Naive thymus-derived CD8-positive, alpha-beta T cell (primary cell): ENCODE data around the gene PGRMC1. TPM values are rescaled to one million over a fixed set of nuclear protein-coding genes. Genes with fewer than 3 reads are reported as not detected.
"Not testable (repeated sequence)": the region's sequence is repeated elsewhere in the genome, so short reads cannot be mapped to it uniquely, and the experiment has no call there.

Experiments used
- ATAC-seq, 2 donors: fragments of 150-1000 bp; cut with Tn5 transposase in 1 of 2; sonication (Bioruptor Pico), chemical (Tn5 transposase) in 1 of 2; 1 replicate in 1 of 2; 2 replicates in 1 of 2; pipeline ENCODE4 v1.10.0; 2021; ENCODE audit warnings: mild to moderate bottlenecking in 2 of 2, moderate library complexity in 2 of 2
- POLR2A ChIA-PET: fragments of 350-600 bp; sonication (Branson Sonifier 250); formaldehyde crosslinking; loops from one replicate; lab custom pipeline; 2021; ENCODE audit warnings: antibody characterized with exemption; lab: Charles Lee
- DNase-seq, 10 donors: peaks; one replicate each; pipeline versions ENCODE4 v3.0.0 to v3.0.0-alpha.2; 2020 to 2022
- H3K27ac Mint-ChIP-seq, 10 donors: one replicate each; pipeline ENCODE4 v1.8.0; 2020 to 2022; ENCODE audit warnings: mild to moderate bottlenecking in 10 of 10, mixed read lengths in 10 of 10, moderate library complexity in 4 of 10, inconsistent platforms in 1 of 10
- H3K27me3 Mint-ChIP-seq, 5 donors: one replicate each; pipeline ENCODE4 v1.8.0; 2021 to 2022; ENCODE audit warnings: mixed read lengths in 5 of 5
- H3K36me3 Mint-ChIP-seq, 3 donors: one replicate each; pipeline ENCODE4 v1.8.0; 2020 to 2022; ENCODE audit warnings: mixed read lengths in 3 of 3, mild to moderate bottlenecking in 2 of 3, inconsistent platforms in 1 of 3
- H3K4me1 Mint-ChIP-seq, 4 donors: one replicate each; pipeline ENCODE4 v1.8.0; 2021 to 2022; ENCODE audit warnings: mixed read lengths in 4 of 4
- H3K4me3 Mint-ChIP-seq, 10 donors: one replicate each; pipeline ENCODE4 v1.8.0; 2020 to 2022; ENCODE audit warnings: mild to moderate bottlenecking in 10 of 10, mixed read lengths in 10 of 10, moderate library complexity in 6 of 10, inconsistent platforms in 1 of 10
- H3K9me3 Mint-ChIP-seq, 9 donors: one replicate each; pipeline ENCODE4 v1.8.0; 2020 to 2022; ENCODE audit warnings: mixed read lengths in 9 of 9, mild to moderate bottlenecking in 3 of 9, inconsistent platforms in 1 of 9, moderate library complexity in 1 of 9
- polyA plus RNA-seq, 3 donors: library from polyadenylated mRNA; unstranded; fragments of 300-500 nt; fragmentation: Illumina TruSeq; gene quantifications; one replicate each; pipeline ENCODE4 v1.2.3, GENCODE V29; 2021
- total RNA-seq, 8 experiments: library from RNA in 2 of 8; stranded (reverse) in 2 of 8; gene quantifications; one replicate each; pipeline ENCODE4 v1.2.3 and lab custom pipeline; 2021 to 2026

Gene PGRMC1
- total RNA-seq (10 to 100 TPM; 13.6 to 14.2 TPM), polyA plus RNA-seq (10 to 100 TPM; 10.7 to 16.3 (median 12.6) TPM), total RNA-seq (lab: John Stamatoyannopoulos, UW) (10.3 to 39.8 (median 19.9) reads per million in 6 experiments)

DNA sequence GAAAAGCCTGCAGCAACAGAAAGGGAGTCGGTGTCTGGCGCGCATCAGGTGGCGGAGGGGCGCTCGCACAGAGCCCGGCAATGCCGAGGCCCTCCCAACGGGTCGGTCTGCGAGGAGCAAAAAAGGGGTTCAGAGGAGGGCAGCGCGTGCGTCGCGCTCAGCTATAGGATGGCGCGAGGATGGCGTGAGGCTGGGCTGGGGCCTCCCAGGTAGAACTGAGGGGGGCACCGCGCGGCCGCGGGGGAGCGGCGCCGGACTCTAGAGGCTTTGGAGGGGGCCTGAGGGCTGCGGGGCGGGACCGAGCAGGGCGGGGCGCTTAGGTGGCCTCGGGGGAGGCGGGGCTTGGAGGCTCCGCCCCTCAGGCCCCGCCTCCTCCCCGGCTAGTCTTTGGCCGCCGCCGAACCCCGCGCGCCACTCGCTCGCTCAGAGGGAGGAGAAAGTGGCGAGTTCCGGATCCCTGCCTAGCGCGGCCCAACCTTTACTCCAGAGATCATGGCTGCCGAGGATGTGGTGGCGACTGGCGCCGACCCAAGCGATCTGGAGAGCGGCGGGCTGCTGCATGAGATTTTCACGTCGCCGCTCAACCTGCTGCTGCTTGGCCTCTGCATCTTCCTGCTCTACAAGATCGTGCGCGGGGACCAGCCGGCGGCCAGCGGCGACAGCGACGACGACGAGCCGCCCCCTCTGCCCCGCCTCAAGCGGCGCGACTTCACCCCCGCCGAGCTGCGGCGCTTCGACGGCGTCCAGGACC is at the start of gene PGRMC1:
TSS of gene PGRMC1 (plus strand) at position 414 of the 751 bp plus-strand sequence. CDS start at position 493, 79 bp downstream.
- Mint-ChIP-seq H3K27ac (peak within 1 kb of the TSS; percentile 82 to 95 (median 92)), H3K4me3 (peak within 1 kb of the TSS; percentile 77 to 96 (median 90)), H3K36me3 (peaks cover 0 to 3% (median 0%) of the 10 kb centered on the region in 3 donors), H3K9me3 (no peaks in the 10 kb centered on the region), H3K4me1 (peaks cover 12 to 33% (median 29%) of the 10 kb centered on the region in 4 donors), H3K27me3 (peaks cover 0 to 1% (median 0%) of the 10 kb centered on the region in 5 donors)
- DNase-seq = peak; percentile 69 to 90 (median 78)
- POLR2A ChIA-PET = interaction anchor here (1.0 to 1.5 kb wide), 2 partner anchors 9 to 232 kb away, joined by 3 to 5 read pairs; partner anchors contain the start of gene SLC25A5
- peak; percentile 91 to 94 for ATAC-seq

DNA sequence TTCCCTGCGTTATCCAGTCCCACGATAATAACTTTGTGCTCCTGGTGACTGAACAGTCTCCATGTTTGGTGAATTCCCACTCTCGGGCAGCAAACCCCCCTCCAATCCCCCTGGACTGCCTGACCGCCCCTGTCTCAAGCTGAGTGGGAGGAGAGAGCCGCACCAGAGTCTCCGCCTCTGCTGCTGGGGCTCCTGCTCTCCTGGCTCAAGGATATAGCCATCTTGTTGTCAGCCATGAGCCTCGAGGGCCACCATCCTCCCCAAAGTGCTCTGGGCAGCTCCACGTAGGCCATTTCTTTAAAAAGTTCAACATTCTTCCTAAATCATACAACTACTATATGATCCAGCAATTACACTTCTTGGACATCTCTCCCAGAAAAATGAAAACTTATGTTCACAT is 49.3 kb upstream of the PGRMC1 start:
- POLR2A ChIA-PET = no interaction called here
- Mint-ChIP-seq H3K9me3 (no peaks in the 10 kb centered on the region), H3K4me1 (no peaks in the 10 kb centered on the region), H3K36me3 (no peaks in the 10 kb centered on the region), H3K27ac (no peak overlapping the region), H3K4me3 (no peak overlapping the region), H3K27me3 (peaks cover 0 to 10% (median 4%) of the 10 kb centered on the region in 5 donors)
- ATAC-seq (no peak), DNase-seq (no peak)

- H3K9me3 Mint-ChIP-seq = no peaks in the 10 kb centered on the region
- no peak for ATAC-seq
- POLR2A ChIA-PET = no interaction called here
- peaks cover 0 to 10% (median 4%) of the 10 kb centered on the region in 5 donors for H3K27me3 Mint-ChIP-seq
- DNase-seq = no peak
- no peaks in the 10 kb centered on the region for H3K4me1 Mint-ChIP-seq
- H3K4me3 Mint-ChIP-seq = no peak overlapping the region
- H3K36me3 Mint-ChIP-seq = no peaks in the 10 kb centered on the region
- no peak overlapping the region for H3K27ac Mint-ChIP-seq
Observed at GRCh38 chrX:119187298-119187697, 48.8 kb upstream of the PGRMC1 start.

- ATAC-seq (no peak), DNase-seq (no peak)
- Mint-ChIP-seq H3K4me3 (no peak overlapping the region), H3K36me3 (no peaks in the 10 kb centered on the region), H3K27me3 (peaks cover 0 to 10% (median 4%) of the 10 kb centered on the region in 5 donors), H3K9me3 (no peaks in the 10 kb centered on the region), H3K4me1 (no peaks in the 10 kb centered on the region), H3K27ac (no peak overlapping the region)
- POLR2A ChIA-PET = no interaction called here
Observed at GRCh38 chrX:119189115-119189514, 47.0 kb upstream of the PGRMC1 start.

DNA sequence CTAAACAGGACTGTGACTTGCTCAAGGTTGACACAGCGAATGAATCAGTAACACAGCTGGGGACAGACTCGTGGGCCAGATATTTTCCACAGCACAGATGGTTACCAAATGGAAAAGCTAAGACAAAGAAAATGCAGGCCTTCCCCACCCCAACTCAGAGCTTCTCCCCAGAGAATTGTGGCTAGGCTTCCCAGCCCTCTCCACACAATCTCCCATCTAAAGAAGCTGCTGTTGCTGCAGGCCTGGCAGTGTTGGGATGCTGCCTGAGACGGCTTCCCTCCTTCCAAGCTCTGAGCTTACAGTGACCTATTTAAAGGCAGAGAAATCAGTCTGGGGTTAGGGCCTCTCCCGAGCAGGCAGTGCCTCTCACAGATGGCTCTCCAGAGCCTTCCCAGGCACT is 46.5 kb upstream of the PGRMC1 start:
- Mint-ChIP-seq H3K27me3 (peaks cover 0 to 10% (median 4%) of the 10 kb centered on the region in 5 donors), H3K9me3 (no peaks in the 10 kb centered on the region), H3K27ac (no peak overlapping the region), H3K36me3 (no peaks in the 10 kb centered on the region), H3K4me1 (no peaks in the 10 kb centered on the region), H3K4me3 (no peak overlapping the region)
- DNase-seq (no peak), ATAC-seq (no peak)
- POLR2A ChIA-PET = no interaction called here

- peaks cover 0 to 10% (median 4%) of the 10 kb centered on the region in 5 donors for H3K27me3 Mint-ChIP-seq
- H3K4me3 Mint-ChIP-seq = no peak overlapping the region
- H3K36me3 Mint-ChIP-seq = no peaks in the 10 kb centered on the region
- POLR2A ChIA-PET = no interaction called here
- ATAC-seq (no peak), DNase-seq (no peak)
- no peak overlapping the region for H3K27ac Mint-ChIP-seq
- no peaks in the 10 kb centered on the region for H3K9me3 Mint-ChIP-seq
- no peaks in the 10 kb centered on the region for H3K4me1 Mint-ChIP-seq
Observed at GRCh38 chrX:119190091-119190681, 45.9 kb upstream of the PGRMC1 start.

DNA sequence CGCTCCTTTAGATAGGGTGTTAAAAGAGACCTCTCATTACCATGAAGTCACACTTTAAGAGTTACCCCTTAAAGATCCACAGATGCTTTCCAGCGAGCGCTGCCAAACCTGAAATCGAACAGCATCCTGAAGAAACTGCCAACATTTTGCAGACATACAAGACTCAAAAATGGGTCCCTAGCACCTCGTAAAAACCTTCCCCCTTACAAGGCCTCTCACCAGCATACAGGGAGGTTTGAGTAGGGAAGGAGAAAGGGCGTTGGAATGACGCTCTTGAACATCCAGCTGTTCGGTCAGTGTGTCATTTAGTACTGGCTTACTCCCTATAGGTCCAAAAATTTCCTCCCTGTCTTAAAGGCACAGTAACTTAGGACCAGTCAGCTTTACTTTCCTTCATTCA is 45.3 kb upstream of the PGRMC1 start:
- H3K4me1 Mint-ChIP-seq = no peaks in the 10 kb centered on the region
- no peak overlapping the region for H3K27ac Mint-ChIP-seq
- DNase-seq (no peak), ATAC-seq (no peak)
- peaks cover 0 to 8% (median 4%) of the 10 kb centered on the region in 5 donors for H3K27me3 Mint-ChIP-seq
- H3K9me3 Mint-ChIP-seq = no peaks in the 10 kb centered on the region
- no peaks in the 10 kb centered on the region for H3K36me3 Mint-ChIP-seq
- POLR2A ChIA-PET = no interaction called here
- H3K4me3 Mint-ChIP-seq = no peak overlapping the region

- Mint-ChIP-seq H3K4me1 (no peaks in the 10 kb centered on the region), H3K36me3 (no peaks in the 10 kb centered on the region), H3K9me3 (peaks cover 0 to 4% (median 0%) of the 10 kb centered on the region in 9 donors), H3K27ac (no peak overlapping the region), H3K4me3 (no peak overlapping the region), H3K27me3 (no peaks in the 10 kb centered on the region)
- ATAC-seq (no peak), DNase-seq (no peak)
- POLR2A ChIA-PET = no interaction called here
Observed at GRCh38 chrX:119194621-119195020, 41.5 kb upstream of the PGRMC1 start.

DNA sequence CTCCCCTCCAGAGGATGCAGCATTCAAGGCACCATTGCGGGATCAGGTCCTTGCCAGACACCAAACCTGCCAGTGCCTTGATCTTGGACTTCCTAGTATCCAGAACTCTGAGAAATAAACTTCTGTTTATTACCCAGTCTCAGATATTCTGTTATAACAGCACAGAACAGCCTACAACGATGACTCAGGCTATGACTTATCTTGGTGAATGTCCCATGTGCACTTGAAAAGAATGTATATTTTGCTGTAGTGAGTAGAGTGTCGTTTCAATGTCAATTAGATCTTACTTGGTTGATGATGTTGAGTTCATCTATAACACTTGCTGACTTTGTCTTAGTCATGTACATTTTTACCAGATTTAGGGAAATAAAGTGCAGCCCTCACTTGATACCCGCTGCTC is 34.5 kb upstream of the PGRMC1 start:
- no peak for DNase-seq
- H3K27me3 Mint-ChIP-seq = peaks cover 0 to 15% (median 7%) of the 10 kb centered on the region in 5 donors
- no peaks in the 10 kb centered on the region for H3K4me1 Mint-ChIP-seq
- no peak for ATAC-seq
- no peak overlapping the region for H3K27ac Mint-ChIP-seq
- H3K36me3 Mint-ChIP-seq = no peaks in the 10 kb centered on the region
- no peak overlapping the region for H3K4me3 Mint-ChIP-seq
- POLR2A ChIA-PET = no interaction called here
- peaks cover 0 to 4% (median 0%) of the 10 kb centered on the region in 9 donors for H3K9me3 Mint-ChIP-seq

GRCh38 chrX:119206203-119206602 is 29.9 kb upstream of the PGRMC1 start:
- POLR2A ChIA-PET = no interaction called here
- Mint-ChIP-seq H3K36me3 (peaks cover 0 to 4% (median 0%) of the 10 kb centered on the region in 3 donors), H3K27me3 (peaks cover 0 to 15% (median 7%) of the 10 kb centered on the region in 5 donors), H3K4me1 (no peaks in the 10 kb centered on the region), H3K9me3 (no peaks in the 10 kb centered on the region), H3K4me3 (no peak overlapping the region), H3K27ac (no peak overlapping the region)
- DNase-seq = no peak
- no peak for ATAC-seq

DNA sequence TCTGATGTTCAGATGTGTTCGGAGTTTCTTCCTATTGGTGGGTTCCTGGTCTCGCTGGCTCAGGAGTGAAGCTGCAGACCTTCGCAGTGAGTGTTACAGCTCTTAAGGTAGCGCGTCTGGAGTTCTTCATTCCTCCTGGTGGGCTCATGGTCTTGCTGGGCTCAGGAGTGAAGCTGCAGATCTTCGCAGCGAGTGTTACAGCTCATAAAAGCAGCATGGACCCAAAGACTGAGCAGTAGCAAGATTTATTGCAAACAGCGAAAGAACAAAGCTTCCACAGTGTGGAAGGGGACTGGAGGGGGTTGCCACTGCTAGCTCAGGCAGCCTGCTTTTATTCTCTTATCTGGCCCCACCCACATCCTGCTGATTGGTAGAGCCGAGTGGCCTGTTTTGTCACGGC is 28.6 kb upstream of the PGRMC1 start:
- H3K4me3 Mint-ChIP-seq, DNase-seq, H3K9me3 Mint-ChIP-seq, ATAC-seq, H3K4me1 Mint-ChIP-seq, POLR2A ChIA-PET, H3K36me3 Mint-ChIP-seq: not testable (repeated sequence)
- Mint-ChIP-seq H3K27me3 (peaks cover under 1 to 15% (median 7%) of the 10 kb centered on the region in 5 donors), H3K27ac (peak overlapping the region in 1 of 10 donors; percentile 26)

- H3K4me1 Mint-ChIP-seq = peaks cover 0 to 2% (median 0%) of the 10 kb centered on the region in 4 donors
- POLR2A ChIA-PET = no interaction called here
- H3K36me3 Mint-ChIP-seq = peaks cover 0 to 4% (median 0%) of the 10 kb centered on the region in 3 donors
- no peak overlapping the region for H3K27ac Mint-ChIP-seq
- peaks cover 3 to 15% (median 11%) of the 10 kb centered on the region in 5 donors for H3K27me3 Mint-ChIP-seq
- no peak overlapping the region for H3K4me3 Mint-ChIP-seq
- H3K9me3 Mint-ChIP-seq = no peaks in the 10 kb centered on the region
- ATAC-seq = no peak
- DNase-seq = no peak
Observed at GRCh38 chrX:119208401-119209057, 27.6 kb upstream of the PGRMC1 start.
